Activated naive CD4-positive, alpha-beta T cell treated with anti-CD3 and anti-CD28 coated beads, Interleukin-2, amount 10 ng/mL, durations not matched to agents 7 days and 5 days (primary cell): ENCODE measurements around the gene ZSCAN9.

ENCODE experiments used
- CTCF ChIA-PET: fragments of 350-600 bp; sonication (Branson Sonifier 250); formaldehyde crosslinking; loops from one replicate; lab custom pipeline; 2021; ENCODE audit warnings: antibody characterized with exemption; lab: Charles Lee
- DNase-seq: peaks from one replicate; pipeline ENCODE4 v3.0.0-alpha.2; 2020
- H3K27ac Mint-ChIP-seq: one replicate; pipeline ENCODE4 v1.8.0; 2021; ENCODE audit warnings: mild to moderate bottlenecking, moderate library complexity, mixed read lengths
- H3K27me3 Mint-ChIP-seq: one replicate; pipeline ENCODE4 v1.8.0; 2021; ENCODE audit warnings: mild to moderate bottlenecking, mixed read lengths
- H3K36me3 Mint-ChIP-seq: one replicate; pipeline ENCODE4 v1.8.0; 2021; ENCODE audit warnings: mixed read lengths
- H3K4me1 Mint-ChIP-seq: one replicate; pipeline ENCODE4 v1.8.0; 2021; ENCODE audit warnings: mixed read lengths
- H3K4me3 Mint-ChIP-seq: one replicate; pipeline ENCODE4 v1.8.0; 2021; ENCODE audit warnings: mild to moderate bottlenecking, moderate library complexity, mixed read lengths
- H3K9me3 Mint-ChIP-seq: one replicate; pipeline ENCODE4 v1.8.0; 2021; ENCODE audit warnings: mixed read lengths

ZSCAN9 gene

GRCh38 chr6:28267695-28268059 lies 42.6 kb downstream of the ZSCAN9 start:
- H3K4me3 Mint-ChIP-seq = no peak overlapping the region
- no peaks in the 10 kb centered on the region for H3K27me3 Mint-ChIP-seq
- H3K27ac Mint-ChIP-seq = no peak overlapping the region
- no peaks in the 10 kb centered on the region for H3K9me3 Mint-ChIP-seq
- no peak for DNase-seq
- CTCF ChIA-PET = interaction anchor here (1.0 to 2.3 kb wide), 3 partner anchors 8 to 89 kb away, joined by 3 to 10 read pairs (median 3); partner anchors contain the start of gene ZKSCAN3
- peaks cover 12% of the 10 kb centered on the region for H3K36me3 Mint-ChIP-seq
- H3K4me1 Mint-ChIP-seq = peaks cover 12% of the 10 kb centered on the region

GRCh38 chr6:28269492-28269891 lies 44.4 kb downstream of the ZSCAN9 start:
- H3K4me3 Mint-ChIP-seq = no peak overlapping the region
- DNase-seq = no peak
- no peak overlapping the region for H3K27ac Mint-ChIP-seq
- no peaks in the 10 kb centered on the region for H3K9me3 Mint-ChIP-seq
- H3K27me3 Mint-ChIP-seq = no peaks in the 10 kb centered on the region
- H3K36me3 Mint-ChIP-seq = peaks cover 21% of the 10 kb centered on the region
- CTCF ChIA-PET = no interaction called here
- peaks cover 7% of the 10 kb centered on the region for H3K4me1 Mint-ChIP-seq

- peaks cover 5% of the 10 kb centered on the region for H3K27me3 Mint-ChIP-seq
- H3K4me3 Mint-ChIP-seq = no peak overlapping the region
- no peak for DNase-seq
- no peaks in the 10 kb centered on the region for H3K9me3 Mint-ChIP-seq
- H3K27ac Mint-ChIP-seq = no peak overlapping the region
- H3K36me3 Mint-ChIP-seq = peaks cover 45% of the 10 kb centered on the region
- CTCF ChIA-PET = interaction anchor here (1.2 kb wide), 1 partner anchor 8 kb away, joined by 3 read pairs; the partner anchor contains the start of gene ZSCAN26
- peaks cover 11% of the 10 kb centered on the region for H3K4me1 Mint-ChIP-seq
These were observed 49.8 kb downstream of the ZSCAN9 start for GRCh38 chr6:28274888-28275287.

GRCh38 chr6:28277746-28278145 lies 52.7 kb downstream of the ZSCAN9 start:
- peaks cover 19% of the 10 kb centered on the region for H3K27me3 Mint-ChIP-seq
- H3K36me3 Mint-ChIP-seq = peaks cover 33% of the 10 kb centered on the region
- DNase-seq = no peak
- no peak overlapping the region for H3K4me3 Mint-ChIP-seq
- H3K9me3 Mint-ChIP-seq = no peaks in the 10 kb centered on the region
- CTCF ChIA-PET = no interaction called here
- H3K4me1 Mint-ChIP-seq = peaks cover 16% of the 10 kb centered on the region
- no peak overlapping the region for H3K27ac Mint-ChIP-seq

- H3K9me3 Mint-ChIP-seq = peaks cover 2% of the 10 kb centered on the region
- H3K4me1 Mint-ChIP-seq = peaks cover 7% of the 10 kb centered on the region
- no peak for DNase-seq
- CTCF ChIA-PET = no interaction called here
- H3K36me3 Mint-ChIP-seq = peaks cover 16% of the 10 kb centered on the region
- no peak overlapping the region for H3K27ac Mint-ChIP-seq
- H3K27me3 Mint-ChIP-seq = peaks cover 24% of the 10 kb centered on the region
- H3K4me3 Mint-ChIP-seq = peak overlapping the region; percentile 76
These were observed 55.7 kb downstream of the ZSCAN9 start for GRCh38 chr6:28280595-28281287.

- H3K4me3 Mint-ChIP-seq = peak within 1 kb of the TSS; percentile 76
- H3K36me3 Mint-ChIP-seq = peaks cover 9% of the 10 kb centered on the region
- CTCF ChIA-PET = no interaction called here
- peak; percentile 58 for DNase-seq
- H3K27me3 Mint-ChIP-seq = peaks cover 24% of the 10 kb centered on the region
- peaks cover 2% of the 10 kb centered on the region for H3K9me3 Mint-ChIP-seq
- no peak within 1 kb of the TSS for H3K27ac Mint-ChIP-seq
- H3K4me1 Mint-ChIP-seq = peaks cover 7% of the 10 kb centered on the region
These were observed 56.4 kb downstream of the ZSCAN9 start, which contains the start of gene PGBD1 for GRCh38 chr6:28281288-28282064. TSS of gene PGBD1 (plus strand) at chr6:28281572. CDS start at chr6:28283814, 2,242 bp downstream.

- H3K27me3 Mint-ChIP-seq = peaks cover 24% of the 10 kb centered on the region
- DNase-seq = no peak
- CTCF ChIA-PET = interaction anchor here (0.7 kb wide), 1 partner anchor 69 kb away, joined by 3 read pairs; no protein-coding TSS in a partner anchor
- peaks cover 7% of the 10 kb centered on the region for H3K4me1 Mint-ChIP-seq
- peaks cover 2% of the 10 kb centered on the region for H3K9me3 Mint-ChIP-seq
- H3K36me3 Mint-ChIP-seq = peaks cover 5% of the 10 kb centered on the region
- H3K27ac Mint-ChIP-seq = no peak overlapping the region
- H3K4me3 Mint-ChIP-seq = no peak overlapping the region
These were observed 57.9 kb downstream of the ZSCAN9 start for GRCh38 chr6:28282926-28283325.
